IPS-NIHi11 (cell line): ENCODE data around the gene HKDC1.
"Not testable (repeated sequence)": the region's sequence is repeated elsewhere in the genome, so short reads cannot be mapped to it uniquely, and the experiment has no call there.

Source experiments
- DNase-seq: peaks from one replicate; pipeline ENCODE4 v3.0.0; 2012; ENCODE audit warnings: mixed read lengths, low spot score

The HKDC1 gene

GRCh38 chr10:69220041-69220451 lies at the start of gene HKDC1:
HKDC1 (plus strand) TSS chr10:69220332; CDS start chr10:69220436, 104 bp downstream.
- DNase-seq: no peak

- DNase-seq: no peak
Measured at GRCh38 chr10:69172241-69172982, 47.7 kb upstream of the HKDC1 start.

- not testable (repeated sequence) for DNase-seq
Measured at GRCh38 chr10:69175326-69175725, 44.8 kb upstream of the HKDC1 start.

GRCh38 chr10:69176823-69177222 lies 43.3 kb upstream of the HKDC1 start:
- no peak for DNase-seq

GRCh38 chr10:69179089-69179742 lies 40.9 kb upstream of the HKDC1 start:
- peak; percentile 12 for DNase-seq

GRCh38 chr10:69179743-69180524 lies 40.2 kb upstream of the HKDC1 start, which contains the start of gene SUPV3L1:
SUPV3L1 (plus strand) TSS chr10:69180234; CDS start chr10:69180292, 58 bp downstream.
- DNase-seq: peak; percentile 95

- peak; percentile 4 for DNase-seq
Measured at GRCh38 chr10:69180525-69181204, 39.5 kb upstream of the HKDC1 start.

GRCh38 chr10:69181433-69181832 lies 38.7 kb upstream of the HKDC1 start:
- no peak for DNase-seq

- DNase-seq: no peak
Measured at GRCh38 chr10:69182005-69182404, 38.1 kb upstream of the HKDC1 start.

GRCh38 chr10:69186524-69186923 lies 33.6 kb upstream of the HKDC1 start:
- DNase-seq: no peak

- no peak for DNase-seq
Measured at GRCh38 chr10:69201045-69201444, 19.1 kb upstream of the HKDC1 start.

GRCh38 chr10:69202332-69202731 lies 17.8 kb upstream of the HKDC1 start:
- DNase-seq: no peak

GRCh38 chr10:69208761-69209160 lies 11.4 kb upstream of the HKDC1 start:
- DNase-seq: no peak

GRCh38 chr10:69209787-69210484 lies 10.2 kb upstream of the HKDC1 start:
- DNase-seq: no peak

- DNase-seq: no peak
Measured at GRCh38 chr10:69211104-69211503, 9.0 kb upstream of the HKDC1 start.

- DNase-seq: no peak
Measured at GRCh38 chr10:69211524-69211923, 8.6 kb upstream of the HKDC1 start.

- DNase-seq: no peak
Measured at GRCh38 chr10:69213591-69214311, 6.4 kb upstream of the HKDC1 start.

- DNase-seq: no peak
Measured at GRCh38 chr10:69214666-69215131, 5.4 kb upstream of the HKDC1 start.

- DNase-seq: no peak
Measured at GRCh38 chr10:69215405-69216171, 4.5 kb upstream of the HKDC1 start.

- DNase-seq: no peak
Measured at GRCh38 chr10:69216577-69217118, 3.5 kb upstream of the HKDC1 start.
